HG03571 (cell line): ENCODE data around the gene ATG7.

Source experiments
- ATAC-seq: cut with Tn5 transposase; IDR thresholded peaks from one replicate; pipeline ENCODE4 v1.9.1; 2021; ENCODE audit not compliant: unreplicated experiment

Gene ATG7

GRCh38 chr3:11529281-11529680 is 257.1 kb downstream of the ATG7 start:
- ATAC-seq = no peak

- ATAC-seq = no peak
These were observed 258.0 kb downstream of the ATG7 start for GRCh38 chr3:11530153-11530721.

DNA sequence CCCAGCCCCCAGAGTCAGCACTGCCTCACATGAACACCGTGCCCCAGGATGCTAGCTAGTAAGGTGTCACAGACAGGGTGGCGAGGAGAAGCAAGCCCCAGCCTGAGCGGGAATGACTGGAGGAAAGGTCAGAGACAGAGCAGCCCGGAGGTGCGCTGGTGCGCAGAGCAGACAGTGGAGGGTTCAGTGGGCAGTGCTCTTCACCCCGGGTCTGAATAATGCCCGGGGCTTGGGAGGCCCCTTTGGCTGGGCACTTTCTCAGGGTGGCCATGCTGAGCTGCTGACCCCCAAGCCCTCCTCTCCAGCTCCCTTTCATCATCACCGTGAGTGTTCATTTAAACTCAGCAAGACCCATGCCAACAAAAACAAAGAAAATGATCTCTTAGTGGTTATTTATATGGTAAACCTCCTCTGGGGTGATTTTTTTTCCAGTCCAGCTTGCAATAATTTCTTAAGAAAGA is 260.8 kb downstream of the ATG7 start:
- no peak for ATAC-seq

- no peak for ATAC-seq
These were observed 262.0 kb downstream of the ATG7 start for GRCh38 chr3:11534011-11534792.

DNA sequence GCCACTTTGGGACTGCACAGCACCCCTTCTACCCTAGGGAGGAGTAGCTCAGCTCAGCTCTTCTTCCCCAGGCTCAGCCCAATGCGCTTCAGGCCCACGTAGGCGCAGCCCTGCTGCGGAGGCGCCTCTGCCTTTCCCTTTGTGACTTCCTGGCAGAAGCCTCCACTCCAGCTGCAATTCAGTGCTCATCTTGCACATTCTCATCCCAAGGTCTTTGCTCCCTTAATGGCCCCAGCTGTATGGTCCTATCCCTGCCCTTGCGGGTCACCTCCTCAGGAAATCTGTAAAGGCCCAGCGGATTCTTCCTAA is 262.6 kb downstream of the ATG7 start:
- no peak for ATAC-seq

DNA sequence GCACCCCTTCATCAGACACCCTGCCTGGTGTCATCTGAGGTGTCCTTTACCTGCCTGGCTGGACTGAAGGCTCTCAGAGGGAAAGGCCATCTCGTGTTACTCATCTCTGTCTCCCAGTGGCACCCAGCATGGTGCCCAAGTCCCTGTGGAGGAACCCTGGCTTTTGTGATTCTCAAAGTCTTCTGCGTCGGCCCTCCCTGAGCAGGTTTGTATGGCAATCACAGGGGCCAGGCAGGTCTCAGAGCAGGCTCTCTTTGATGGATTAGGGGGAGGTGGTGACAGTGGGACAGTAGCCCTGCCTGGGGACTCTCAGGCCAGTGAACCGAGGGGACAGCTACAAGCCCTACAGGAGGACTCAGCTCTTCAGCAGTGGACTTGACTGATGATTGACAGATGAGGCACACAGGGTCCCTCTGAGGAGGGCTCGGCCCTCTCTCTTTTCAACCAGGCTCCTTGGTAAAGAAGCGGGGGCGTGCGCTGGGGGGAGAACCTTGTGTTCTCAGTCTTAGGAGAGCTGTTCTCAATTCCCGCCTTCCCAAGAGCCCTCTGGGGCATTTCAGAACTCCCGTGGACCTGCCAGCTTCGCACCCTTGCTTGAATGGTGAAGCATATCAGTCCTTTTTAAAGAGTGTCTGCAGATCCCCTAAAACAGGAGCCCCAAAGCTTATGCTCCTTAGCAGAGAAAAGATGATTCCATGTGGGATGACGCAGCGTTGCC is 263.2 kb downstream of the ATG7 start:
- ATAC-seq = no peak

- ATAC-seq = no peak
These were observed 264.1 kb downstream of the ATG7 start for GRCh38 chr3:11536132-11536935.

DNA sequence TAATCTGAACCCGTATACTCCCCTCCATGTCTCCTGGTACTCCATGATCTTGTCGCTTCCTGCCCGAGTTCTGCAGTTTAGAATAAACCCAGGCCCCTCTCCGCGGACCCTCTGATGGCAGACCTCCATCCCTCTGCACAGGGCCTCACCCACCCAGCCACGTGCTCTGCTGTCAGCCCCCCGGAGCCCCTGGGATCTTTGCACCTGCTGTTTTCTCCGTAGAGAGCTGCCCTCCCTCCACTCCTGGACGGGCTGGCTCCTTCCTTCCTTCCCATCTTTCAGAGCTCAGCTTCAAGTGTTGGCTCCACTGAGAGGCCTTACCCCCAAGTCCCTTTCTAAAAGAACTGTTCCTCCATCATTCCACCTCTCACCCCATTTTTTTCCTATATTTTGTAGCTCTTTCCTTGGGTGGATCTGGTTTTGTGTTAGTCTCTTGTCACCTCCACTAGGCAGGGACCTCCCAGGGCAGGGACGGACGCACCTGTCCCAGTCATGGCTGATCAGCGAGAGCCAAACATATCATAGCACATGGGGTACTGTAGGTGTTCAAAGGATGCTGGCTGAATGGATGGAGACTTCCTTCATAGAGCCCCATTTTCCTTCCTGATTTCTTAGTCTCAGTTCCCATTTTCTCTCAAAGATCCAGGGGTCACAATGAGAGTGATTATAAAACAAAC is 264.9 kb downstream of the ATG7 start:
- no peak for ATAC-seq

DNA sequence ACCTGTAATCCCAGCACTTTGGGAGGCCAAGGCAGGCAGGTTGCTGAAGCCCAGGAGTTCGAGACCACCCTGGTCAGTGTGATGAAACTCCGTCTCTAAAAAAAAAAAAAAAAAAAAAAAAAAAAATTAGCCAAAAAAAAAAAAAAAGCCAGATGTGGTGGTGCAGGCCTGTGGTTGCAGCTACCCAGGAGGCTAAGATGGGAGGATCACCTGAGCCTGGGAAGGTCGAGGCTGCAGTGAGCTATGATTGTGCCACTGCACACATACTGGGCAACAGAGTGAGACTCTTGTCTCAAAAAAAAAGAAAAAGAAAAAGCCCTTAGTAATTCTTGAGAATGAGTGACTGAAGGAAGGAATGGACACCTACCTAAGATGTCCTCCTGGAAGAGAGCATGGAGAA is 266.4 kb downstream of the ATG7 start:
- ATAC-seq = no peak

GRCh38 chr3:11539218-11539617 is 267.0 kb downstream of the ATG7 start:
- ATAC-seq = no peak

DNA sequence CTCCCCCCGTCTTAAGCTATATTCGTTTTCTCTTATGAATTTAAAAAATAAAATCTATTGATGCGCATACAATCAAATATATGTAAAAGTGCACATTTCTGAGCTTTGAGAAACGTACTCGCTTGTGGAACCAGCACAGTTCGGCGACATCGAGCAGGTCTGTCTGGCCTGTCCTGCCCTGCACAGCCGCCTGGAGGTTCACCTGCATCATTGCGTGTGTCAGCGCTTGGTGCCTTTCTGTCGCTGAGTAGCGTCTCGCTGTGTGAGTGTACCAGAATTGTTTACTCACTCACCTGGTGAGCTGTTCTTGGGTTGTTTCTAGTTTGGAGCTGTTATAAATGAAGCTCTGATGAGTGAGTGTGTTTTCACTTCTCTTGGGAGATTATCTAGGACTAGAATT is 267.5 kb downstream of the ATG7 start:
- ATAC-seq = no peak

DNA sequence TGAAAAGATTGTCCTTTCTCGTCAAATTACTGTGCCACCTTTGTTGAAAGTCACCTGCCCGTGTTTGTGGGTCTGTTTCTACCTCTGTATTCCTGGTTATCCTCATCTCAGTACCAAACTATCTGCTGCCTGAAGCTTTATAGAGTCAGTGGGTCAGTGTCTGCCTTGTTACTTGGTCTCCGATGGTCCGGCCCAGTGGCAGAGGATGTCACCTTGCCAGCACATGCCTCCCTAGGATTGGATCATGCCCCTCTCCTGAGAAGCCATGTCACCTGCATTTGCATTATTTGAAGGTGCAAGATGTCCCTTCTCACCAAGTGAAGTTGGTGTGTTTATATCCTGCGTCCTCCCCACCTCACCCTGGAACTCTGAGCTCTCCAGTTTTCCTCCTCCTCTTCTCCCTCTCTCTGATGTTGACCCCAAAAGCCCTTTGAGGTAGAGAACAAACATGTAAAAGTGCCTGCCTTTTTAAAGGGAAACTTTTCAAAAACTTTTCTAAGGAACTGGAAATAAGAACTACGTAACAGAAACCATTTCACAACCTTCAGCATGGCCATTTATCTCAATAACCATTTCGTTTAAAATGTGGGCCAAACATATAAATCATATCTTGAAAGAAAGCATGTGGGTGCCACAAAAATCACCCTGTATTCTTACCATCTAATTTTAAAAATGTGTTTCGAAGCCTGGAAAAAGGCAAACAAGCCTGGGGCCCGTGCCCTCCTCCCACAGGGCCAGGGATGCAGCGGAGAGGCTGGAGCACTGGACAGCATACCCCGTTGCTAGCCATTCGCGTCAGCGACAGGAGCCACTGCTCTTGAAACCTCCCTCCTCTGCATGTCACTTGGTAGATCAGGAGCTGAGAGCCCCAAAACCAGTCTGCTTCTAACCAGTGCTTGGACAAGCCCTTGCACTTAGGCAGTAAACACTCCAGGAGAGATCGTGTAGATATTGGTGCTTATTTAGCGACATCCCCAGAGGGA is 269.4 kb downstream of the ATG7 start:
- no peak for ATAC-seq

DNA sequence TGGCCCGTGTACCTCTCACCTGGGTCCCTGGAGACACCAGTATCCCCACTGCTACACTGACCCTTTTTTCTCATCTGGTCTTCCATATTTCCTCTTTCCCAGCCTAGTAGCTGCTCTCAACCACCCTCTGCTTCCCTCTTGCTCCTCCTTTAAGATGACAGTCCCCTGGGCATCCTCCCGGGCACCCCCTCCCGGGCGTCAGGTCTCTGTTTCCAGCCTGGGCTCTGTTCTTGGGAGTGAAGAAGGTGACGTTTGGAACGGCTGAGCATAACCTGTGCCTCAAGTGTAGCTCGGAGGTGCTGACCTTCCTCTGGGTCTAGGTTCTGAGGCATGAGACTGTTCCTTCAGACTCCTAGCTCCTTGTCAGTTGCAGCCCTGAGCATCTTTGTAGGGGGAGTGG is 270.4 kb downstream of the ATG7 start:
- ATAC-seq = no peak

GRCh38 chr3:11543141-11543947 is 271.1 kb downstream of the ATG7 start:
- no peak for ATAC-seq

GRCh38 chr3:11543948-11544387 is 271.8 kb downstream of the ATG7 start:
- no peak for ATAC-seq

DNA sequence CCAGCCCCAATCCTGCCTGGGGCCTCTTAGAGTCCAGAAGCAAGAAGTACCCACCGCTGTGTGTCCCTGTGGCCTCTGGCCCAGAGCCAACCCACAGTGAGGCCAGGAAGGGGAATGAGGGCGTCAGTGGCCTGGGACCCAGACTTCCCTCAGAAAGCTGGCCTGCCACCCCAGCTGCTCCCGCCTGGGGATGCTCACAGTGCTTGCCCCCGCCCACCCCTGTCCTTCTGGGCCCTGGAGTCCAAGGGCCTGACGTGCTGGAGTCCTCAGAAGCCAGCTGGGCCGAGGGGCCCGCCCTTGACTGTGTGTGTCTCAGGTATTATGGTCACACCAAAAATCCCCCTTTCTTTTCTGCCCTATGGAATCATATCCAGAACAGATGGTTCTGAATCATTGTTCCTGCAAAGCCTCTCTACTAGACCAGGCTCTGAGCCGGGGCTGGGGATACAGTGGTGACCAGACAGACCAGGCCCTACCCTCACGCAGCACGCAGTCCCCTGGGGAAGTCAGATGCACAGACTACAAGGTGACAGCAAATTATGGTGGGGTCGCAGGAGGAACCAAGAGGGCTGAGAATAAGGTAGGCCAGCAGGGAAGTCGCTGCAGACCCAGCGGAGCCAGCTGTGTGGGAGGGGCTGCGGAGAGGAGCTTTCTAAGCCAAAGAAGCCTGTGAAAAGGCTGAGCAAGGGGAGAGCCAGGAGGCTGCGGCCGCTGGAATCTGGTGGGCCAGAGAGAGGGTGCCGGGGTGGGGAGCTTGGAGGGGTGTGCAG is 272.4 kb downstream of the ATG7 start:
- no peak for ATAC-seq

DNA sequence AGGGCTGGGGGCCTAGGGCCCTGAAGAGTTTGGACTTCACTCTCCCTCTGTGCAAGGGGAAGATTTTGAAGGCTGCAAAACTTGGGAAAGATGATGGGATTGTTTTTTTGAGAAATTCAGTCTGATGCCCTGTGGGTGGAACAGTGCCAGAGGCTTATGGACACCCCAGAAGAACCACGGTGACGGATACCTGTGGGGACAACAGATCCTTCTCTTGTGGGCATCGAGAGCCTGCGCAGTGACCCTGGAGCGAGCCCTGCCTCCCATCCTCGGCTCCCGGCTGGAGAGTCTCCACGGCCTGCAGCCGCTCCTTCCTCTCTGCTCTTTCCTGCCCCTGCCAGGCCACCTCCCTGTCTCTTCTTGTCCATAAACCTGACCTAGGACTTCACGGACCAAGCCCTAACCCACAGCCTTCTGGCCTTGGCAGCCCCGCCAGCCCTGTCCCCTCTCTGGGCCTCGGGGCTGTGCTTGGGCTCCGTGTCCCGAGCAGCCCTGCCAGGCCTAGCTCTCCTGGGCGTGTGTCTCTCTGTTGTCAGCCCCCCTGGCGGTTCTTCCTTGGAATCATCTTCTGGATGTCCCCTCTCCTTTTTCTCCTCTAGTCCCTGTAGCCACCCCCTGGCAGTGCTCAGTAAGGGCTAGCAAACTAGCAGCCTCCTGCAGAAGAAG is 273.1 kb downstream of the ATG7 start:
- no peak for ATAC-seq
